ENCODE data around the gene ZNF276.

ZNF276 gene

DNA sequence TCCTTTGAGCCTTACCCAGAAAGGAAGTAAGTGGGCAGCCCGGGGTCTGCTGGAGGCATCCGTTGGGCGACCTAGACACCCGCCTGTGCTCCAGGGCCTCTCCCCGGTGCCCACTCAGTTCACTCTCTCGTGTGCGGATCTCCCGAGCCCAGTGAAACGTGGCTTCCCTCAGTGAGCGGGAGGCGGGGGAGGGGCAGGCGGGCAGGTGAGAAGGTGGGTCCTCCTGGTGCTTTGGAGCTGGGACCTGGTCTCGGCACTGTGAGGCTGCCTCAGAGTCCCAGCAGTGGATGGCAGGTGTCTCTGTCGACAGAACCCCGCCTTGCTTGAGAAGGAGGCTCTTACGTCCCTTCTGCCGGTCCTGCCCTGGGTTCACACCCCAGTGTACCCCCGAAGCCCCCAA lies 8.0 kb downstream of the ZNF276 start:
- no peak for TF ChIP-seq CTCF (IDR thresholded peaks at IDR 0.05)

DNA sequence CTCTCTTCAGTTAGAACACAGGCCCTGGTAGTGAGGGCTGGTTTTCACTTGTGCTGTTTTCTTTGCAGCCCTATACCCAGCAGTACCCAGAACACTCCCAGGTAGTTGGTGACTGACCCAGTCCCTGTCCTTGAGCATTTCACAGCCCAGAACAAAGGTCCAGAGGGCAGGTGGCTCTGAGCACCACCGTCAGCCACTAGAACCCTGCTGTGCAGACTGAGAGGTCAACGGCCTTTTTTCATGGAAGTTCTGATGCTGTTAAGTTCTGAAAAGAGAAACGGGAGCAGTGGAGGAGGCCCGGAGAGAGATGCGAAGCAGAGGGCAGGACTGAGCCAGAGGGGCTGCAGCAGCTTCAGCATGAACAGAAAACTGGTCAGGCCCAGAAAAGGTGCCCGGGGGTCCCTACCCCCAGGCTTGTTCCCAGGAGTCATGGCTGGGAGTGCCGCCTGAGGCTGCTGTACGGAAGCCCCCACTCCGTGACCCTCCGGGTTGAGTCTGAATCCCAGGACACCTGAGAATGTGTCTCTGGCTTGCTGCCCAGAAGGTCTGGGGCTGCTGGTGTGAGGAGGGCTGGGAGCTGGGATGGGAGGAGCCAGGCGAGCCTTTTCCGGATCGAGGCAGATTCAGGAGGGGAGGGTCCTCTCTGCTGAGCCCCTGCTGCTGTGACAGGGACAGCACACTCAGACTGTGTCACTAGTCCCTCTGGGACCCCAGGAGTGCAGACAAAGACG lies 8.7 kb downstream of the ZNF276 start:
- no peak for TF ChIP-seq CTCF (IDR thresholded peaks at IDR 0.05)

GRCh38 chr16:89730610-89731234 lies 9.4 kb downstream of the ZNF276 start:
- no peak for TF ChIP-seq CTCF (IDR thresholded peaks at IDR 0.05)

DNA sequence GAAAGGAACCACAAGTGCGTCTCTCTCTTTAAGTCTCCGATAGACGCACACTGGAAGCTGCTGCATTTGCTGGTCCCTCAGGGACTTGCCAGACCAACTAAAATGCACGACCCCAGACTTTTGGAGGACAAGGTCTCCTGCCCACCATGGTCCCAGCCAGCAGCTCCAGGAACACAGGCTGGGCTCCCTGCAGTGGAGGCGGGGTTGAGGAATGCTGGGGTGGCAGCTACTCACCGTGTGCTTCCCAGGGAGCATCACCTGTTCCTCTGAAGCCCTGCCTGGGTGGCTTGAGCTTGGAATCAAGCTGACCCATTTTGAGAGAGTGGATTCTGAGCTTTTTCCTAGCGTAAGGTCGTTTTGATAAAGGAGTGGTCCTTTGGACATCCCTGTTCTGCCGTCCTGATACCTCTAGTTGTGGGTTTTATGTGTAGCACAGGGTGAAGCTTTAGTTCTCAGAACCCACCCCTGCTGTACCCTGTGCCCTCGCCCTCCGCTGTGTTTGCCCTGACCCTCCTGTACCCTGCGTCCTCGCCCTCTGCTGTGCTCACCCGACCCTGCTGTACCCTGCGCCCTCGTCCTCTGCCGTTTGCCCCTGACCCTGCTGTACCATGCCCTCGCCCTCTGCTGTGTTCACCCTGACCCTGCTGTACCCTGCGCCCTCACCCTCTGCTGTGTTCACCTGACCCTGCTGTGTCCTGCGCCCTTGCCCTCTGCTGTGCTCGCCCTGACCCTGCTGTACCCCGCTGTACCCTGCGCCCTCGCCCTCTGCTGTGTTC lies 11.0 kb downstream of the ZNF276 start:
- no peak for TF ChIP-seq CTCF (IDR thresholded peaks at IDR 0.05)

DNA sequence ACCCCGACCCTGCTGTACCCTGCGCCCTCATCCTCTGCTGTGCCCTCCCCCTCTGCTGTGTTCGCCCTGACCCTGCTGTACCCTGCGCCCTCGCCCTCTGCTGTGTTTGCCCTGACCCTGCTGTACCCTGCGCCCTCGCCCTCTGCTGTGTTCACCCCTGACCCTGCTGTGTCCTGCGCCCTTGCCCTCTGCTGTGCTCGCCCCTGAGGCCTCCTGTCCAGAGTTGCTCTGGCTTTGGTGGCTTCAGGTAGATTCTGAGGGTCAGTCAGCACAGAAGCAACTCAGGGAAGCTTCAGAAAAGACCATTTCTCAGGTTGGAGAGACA lies 11.5 kb downstream of the ZNF276 start:
- TF ChIP-seq CTCF (IDR thresholded peaks at IDR 0.05): no peak

DNA sequence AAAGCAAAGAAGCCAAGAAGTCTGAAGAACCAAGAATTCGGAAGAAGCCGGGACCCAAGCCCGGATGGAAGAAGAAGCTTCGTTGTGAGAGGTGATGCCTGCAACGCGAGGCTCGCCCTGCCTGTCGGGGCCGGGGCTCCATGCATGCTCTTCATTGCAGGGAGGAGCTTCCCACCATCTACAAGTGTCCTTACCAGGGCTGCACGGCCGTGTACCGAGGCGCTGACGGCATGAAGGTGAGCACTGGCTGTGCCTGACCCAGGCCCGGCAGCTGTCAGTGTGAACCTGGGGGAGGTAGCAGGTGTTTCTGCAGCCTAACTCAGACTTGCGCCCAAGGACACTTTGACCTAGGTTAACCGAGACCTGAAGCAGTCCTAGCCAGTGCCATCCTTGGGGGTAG lies 12.0 kb downstream of the ZNF276 start:
- TF ChIP-seq CTCF (IDR thresholded peaks at IDR 0.05): no peak

DNA sequence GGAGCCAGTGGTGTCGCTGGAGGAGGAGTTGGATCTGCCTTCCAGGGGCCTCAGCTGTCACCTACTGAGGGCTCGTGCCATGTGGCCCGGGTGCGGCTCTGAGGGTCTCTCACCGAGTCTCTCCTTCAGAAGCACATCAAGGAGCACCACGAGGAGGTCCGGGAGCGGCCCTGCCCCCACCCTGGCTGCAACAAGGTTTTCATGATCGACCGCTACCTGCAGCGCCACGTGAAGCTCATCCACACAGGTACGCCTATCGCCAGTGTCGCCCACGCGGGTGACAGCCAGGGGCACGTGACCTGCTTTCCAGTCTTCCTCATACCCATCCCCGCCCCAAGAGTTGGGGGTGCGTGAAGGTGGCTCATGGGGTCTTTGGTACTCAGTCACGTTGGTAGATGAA lies 12.5 kb downstream of the ZNF276 start:
- TF ChIP-seq CTCF (IDR thresholded peaks at IDR 0.05): no peak

Data from LNCAP (cell line).